ENCODE results near the gene TMEM178A.
"Not testable (repeated sequence)": the region's sequence is repeated elsewhere in the genome, so short reads cannot be mapped to it uniquely, and the experiment has no call there.

Gene TMEM178A

GRCh38 chr2:39647104-39647765 is 18.5 kb upstream of the TMEM178A start:
- no peak for DNase-seq (ENCODE audit: low read depth in 1 of 2, low spot score in 1 of 2)

GRCh38 chr2:39648580-39648979 is 17.1 kb upstream of the TMEM178A start:
- no peak for DNase-seq (ENCODE audit: low read depth in 1 of 2, low spot score in 1 of 2)

GRCh38 chr2:39649511-39649910 is 16.2 kb upstream of the TMEM178A start:
- DNase-seq (ENCODE audit: low read depth in 1 of 2, low spot score in 1 of 2), result no peak

DNA sequence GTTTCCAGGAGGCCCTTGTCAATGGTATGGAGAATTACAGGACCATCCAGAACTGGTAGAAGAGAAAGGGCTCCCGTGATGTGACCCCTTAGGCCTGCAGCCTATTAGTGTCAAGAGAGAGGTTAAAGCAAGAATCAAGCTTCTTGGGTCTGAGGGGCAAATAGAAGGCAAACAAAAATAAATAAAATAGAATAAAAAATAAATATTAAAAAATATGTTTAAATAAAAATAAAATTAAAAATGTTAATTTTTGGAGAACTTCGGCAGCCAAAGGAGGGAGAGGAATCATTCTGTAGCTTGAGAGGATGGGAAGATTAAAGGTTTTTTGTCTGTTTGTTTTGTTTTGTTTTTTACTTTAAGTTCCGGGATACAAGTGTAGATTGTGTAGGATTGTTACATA is 15.2 kb upstream of the TMEM178A start:
- DNase-seq (ENCODE audit: low read depth in 1 of 2, low spot score in 1 of 2), result no peak

DNA sequence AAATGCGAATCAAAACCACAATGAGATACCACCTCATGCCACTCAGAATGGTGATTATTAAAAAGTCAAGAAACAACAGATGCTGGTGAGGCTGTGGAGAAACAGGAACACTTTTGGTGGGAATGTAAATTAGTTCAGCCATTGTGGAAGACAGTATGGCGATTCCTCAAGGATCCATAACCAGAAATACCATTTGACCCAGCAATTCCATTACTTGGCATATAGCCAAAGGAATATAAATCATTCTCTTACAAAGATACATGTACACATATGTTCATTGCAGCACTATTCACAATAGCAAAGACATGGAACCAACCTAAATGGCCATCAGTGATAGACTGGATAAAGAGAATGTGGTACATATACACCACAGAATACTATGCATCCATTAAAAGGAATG is 9.5 kb upstream of the TMEM178A start:
- not testable (repeated sequence) for DNase-seq (ENCODE audit: low read depth in 1 of 2, low spot score in 1 of 2)

DNA sequence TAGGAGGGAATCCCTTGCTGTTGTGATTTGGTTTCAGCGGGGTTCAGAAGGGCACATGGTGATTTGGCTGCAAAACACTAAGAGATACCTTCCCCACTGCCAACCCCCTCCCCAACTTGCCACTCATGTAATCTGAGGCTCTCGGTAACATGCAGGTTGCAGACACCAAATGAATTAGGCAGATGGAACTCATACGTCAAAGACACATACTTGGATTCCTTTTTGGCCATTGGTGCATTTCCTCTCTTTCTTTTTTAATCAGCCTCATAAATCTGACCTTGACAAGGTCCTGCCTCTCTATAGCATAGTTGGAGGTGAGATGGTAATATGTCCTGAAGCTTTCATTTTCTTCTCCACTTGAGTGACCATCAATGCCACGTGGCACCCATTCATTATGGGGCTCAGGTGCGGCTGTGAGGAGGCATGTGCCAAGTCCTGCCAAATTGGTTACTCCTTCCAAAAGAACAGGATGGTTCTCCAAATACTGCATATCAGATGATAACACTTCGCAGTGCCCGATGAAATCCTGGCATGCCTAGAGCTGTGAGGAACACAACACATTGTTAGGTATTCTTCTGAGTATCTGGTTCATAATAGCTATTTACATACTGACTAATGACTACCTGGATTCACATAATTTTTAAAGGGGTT is 8.3 kb upstream of the TMEM178A start:
- DNase-seq (ENCODE audit: low read depth in 1 of 2, low spot score in 1 of 2), result no peak

- DNase-seq (ENCODE audit: low read depth in 1 of 2, low spot score in 1 of 2), result no peak
Measured at GRCh38 chr2:39658371-39658770, 7.3 kb upstream of the TMEM178A start.

DNA sequence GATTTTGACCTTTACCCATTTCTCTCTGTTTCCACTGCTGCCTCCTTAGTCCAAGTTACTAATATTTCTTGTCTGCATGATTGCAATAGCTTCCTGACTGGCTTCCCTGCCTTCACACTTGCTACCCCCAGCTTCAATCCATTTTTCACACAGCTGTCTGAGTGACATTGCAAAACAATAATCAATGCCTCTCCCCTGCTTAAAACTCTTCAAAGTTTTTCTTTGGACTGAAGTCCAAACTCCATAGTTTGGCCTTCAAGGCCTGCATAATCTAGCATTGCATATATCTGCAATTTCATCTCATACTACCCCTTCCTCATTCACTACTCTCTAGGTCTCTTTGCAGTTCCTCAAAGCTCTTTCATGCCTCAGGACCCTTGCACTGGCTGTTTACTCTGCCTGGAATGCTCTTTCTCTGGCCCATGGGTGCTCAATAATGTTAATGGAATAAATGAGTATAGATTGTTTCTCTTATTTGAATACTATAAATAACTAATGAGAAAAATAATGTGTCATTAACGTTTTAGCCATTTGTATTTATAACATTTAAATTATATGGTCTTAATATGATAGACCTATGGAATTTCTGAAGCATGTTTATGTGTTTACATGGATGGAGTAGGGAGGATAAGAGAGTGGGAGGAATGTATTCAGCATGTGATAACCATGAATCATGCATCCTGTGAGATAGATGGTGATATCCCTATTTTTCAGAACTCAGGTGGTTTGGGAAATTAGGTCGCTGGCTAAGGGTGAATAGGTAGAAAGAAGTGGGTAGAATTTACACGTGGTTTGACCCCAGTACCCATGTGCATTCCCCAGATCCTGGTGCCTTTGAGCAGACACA is 5.7 kb upstream of the TMEM178A start:
- no peak for DNase-seq (ENCODE audit: low read depth in 1 of 2, low spot score in 1 of 2)

- no peak for DNase-seq (ENCODE audit: low read depth in 1 of 2, low spot score in 1 of 2)
Measured at GRCh38 chr2:39660612-39661236, 5.0 kb upstream of the TMEM178A start.

GRCh38 chr2:39661826-39662225 is 3.9 kb upstream of the TMEM178A start:
- DNase-seq (ENCODE audit: low read depth in 1 of 2, low spot score in 1 of 2), result no peak

- DNase-seq (ENCODE audit: low read depth in 1 of 2, low spot score in 1 of 2), result no peak
Measured at GRCh38 chr2:39663187-39663930, 2.4 kb upstream of the TMEM178A start.

- no peak for DNase-seq (ENCODE audit: low read depth in 1 of 2, low spot score in 1 of 2)
Measured at GRCh38 chr2:39664232-39664887, 1.4 kb upstream of the TMEM178A start.

- no peak for DNase-seq (ENCODE audit: low read depth in 1 of 2, low spot score in 1 of 2)
Measured at GRCh38 chr2:39664888-39665591, 677 bp upstream of the TMEM178A start.

DNA sequence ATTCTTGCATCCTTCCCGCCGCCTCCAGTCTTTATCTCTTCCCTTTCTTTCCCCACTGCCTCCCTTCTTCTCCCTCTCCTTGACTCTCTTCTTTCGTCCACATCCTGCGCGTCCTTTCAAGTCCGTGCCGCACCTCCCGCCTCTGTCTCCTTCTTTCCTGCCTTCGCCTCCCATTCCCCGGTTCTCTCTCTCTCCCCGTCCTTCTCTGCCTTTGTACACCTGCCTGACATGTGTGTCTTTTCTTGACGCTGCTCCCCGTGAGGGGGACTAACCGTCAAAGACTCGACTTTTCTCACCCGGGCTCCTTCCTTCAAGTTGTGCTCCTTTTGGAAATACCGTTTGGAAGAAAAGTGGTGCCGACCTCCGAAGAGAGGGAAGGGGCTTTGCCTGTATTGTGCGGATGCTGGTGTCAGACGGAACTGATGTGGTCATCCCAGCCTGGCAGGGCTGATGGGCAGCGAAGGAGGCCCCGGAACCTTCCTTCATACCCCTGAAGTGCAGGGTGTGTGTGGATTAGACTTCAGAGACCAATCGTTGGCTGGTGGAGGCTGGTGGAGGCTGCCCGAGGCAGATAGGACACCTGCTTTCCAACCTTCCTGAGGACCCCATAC is 879 bp downstream of the TMEM178A start:
- no peak for DNase-seq (ENCODE audit: low read depth in 1 of 2, low spot score in 1 of 2)

GRCh38 chr2:39667104-39667885 is 1.6 kb downstream of the TMEM178A start:
- no peak for DNase-seq (ENCODE audit: low read depth in 1 of 2, low spot score in 1 of 2)

DNA sequence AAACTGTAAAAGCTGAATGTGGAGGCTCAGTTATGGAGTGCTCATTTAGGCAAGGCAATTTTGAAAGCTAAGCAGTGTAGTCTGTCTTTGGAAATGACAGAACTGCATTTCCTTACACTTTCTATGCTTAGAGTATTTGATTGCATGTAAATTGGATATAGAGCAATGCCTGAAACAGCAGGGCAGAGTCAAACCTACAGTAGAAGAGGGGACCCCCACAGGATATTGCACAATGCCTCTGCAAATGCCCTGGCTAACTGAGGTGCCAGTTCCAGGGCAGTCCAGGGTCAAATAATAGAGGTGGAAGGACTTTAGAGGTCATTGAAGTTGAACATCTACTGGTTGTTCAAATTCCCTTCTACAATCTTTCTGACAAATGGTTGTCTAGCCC is 2.2 kb downstream of the TMEM178A start:
- no peak for DNase-seq (ENCODE audit: low read depth in 1 of 2, low spot score in 1 of 2)

- DNase-seq (ENCODE audit: low read depth in 1 of 2, low spot score in 1 of 2), result no peak
Measured at GRCh38 chr2:39668576-39669080, 2.9 kb downstream of the TMEM178A start.

DNA sequence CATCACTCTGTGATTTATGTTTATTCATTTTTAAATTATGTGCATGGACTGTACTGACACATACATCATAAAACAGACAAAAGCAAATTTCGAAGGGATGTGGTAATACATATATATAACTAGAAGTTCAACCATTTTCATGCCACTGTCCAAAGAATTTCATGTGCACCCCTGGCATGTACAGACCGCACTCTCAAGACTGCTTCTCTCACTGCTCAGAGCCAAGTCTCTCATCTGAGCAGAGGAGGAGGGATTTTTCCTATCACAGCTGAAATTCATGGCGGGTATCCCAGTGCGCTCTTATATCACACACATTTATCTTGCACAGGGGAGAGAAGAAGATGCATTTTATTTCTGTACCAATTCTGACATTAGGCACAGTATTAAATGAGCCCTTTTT is 5.9 kb downstream of the TMEM178A start:
- no peak for DNase-seq (ENCODE audit: low read depth in 1 of 2, low spot score in 1 of 2)

Data from activated CD4-positive, alpha-beta T cell treated with anti-CD3 and anti-CD28 coated beads, Interleukin-2, amount 50 U/mL, for 24 hours (primary cell).